CD4-positive, alpha-beta T cell (primary cell): ENCODE measurements around the gene POLRMT. TPM values are rescaled to one million over a fixed set of nuclear protein-coding genes. Genes with fewer than 3 reads are reported as not detected.

Source experiments
- ATAC-seq: fragments of 200-7000 bp; cut with Tn5 transposase; one replicate; pipeline ENCODE4 v1.10.0; 2022; ENCODE audit warnings: mild to moderate bottlenecking; ENCODE audit not compliant: poor library complexity
- CTCF ChIA-PET: fragments of 350-600 bp; sonication (Branson Sonifier 250); formaldehyde crosslinking; loops from one replicate; lab custom pipeline; 2021; ENCODE audit warnings: antibody characterized with exemption, inconsistent platforms; lab: Charles Lee
- POLR2A ChIA-PET: fragments of 350-600 bp; sonication (Branson Sonifier 250); formaldehyde crosslinking; loops from one replicate; lab custom pipeline; 2021; ENCODE audit warnings: antibody characterized with exemption, inconsistent platforms; lab: Charles Lee
- DNase-seq, 14 experiments: peaks; one replicate each; pipeline ENCODE4 v3.0.0-alpha.2; 2013 to 2020; ENCODE audit warnings: mixed read lengths in 2 of 14
- H3K27ac ChIP-seq, 2 donors: one replicate each; pipeline versions ENCODE4 v1.5.1 to v1.7.0; 2013; ENCODE audit warnings: low read length in 2 of 2, low read depth in 1 of 2, mild to moderate bottlenecking in 1 of 2
- H3K27me3 ChIP-seq, 2 experiments: 1 replicate in 1 of 2; 2 replicates in 1 of 2; pipeline versions ENCODE4 v1.6.1 to v1.7.0; 2013; ENCODE audit warnings: low read length in 2 of 2, control low read depth in 1 of 2, mild to moderate bottlenecking in 1 of 2, moderate library complexity in 1 of 2; ENCODE audit not compliant: insufficient read depth in 2 of 2, control insufficient read depth in 1 of 2
- H3K36me3 ChIP-seq: one replicate; pipeline ENCODE4 v1.6.1; 2013; ENCODE audit warnings: low read length, control low read depth; ENCODE audit not compliant: insufficient read depth
- H3K4me1 ChIP-seq: one replicate; pipeline ENCODE4 v1.6.1; 2013; ENCODE audit warnings: low read length, control low read depth; ENCODE audit not compliant: insufficient read depth
- H3K4me3 ChIP-seq: one replicate; pipeline ENCODE4 v1.5.1; 2013; ENCODE audit warnings: mild to moderate bottlenecking, low read length, moderate library complexity
- H3K9me3 ChIP-seq, 2 experiments: 1 replicate in 1 of 2; 2 replicates in 1 of 2; pipeline versions ENCODE4 v1.6.1 to v1.7.0; 2013; ENCODE audit warnings: low read length in 2 of 2, mild to moderate bottlenecking in 2 of 2, control low read depth in 1 of 2, moderate library complexity in 1 of 2; ENCODE audit not compliant: control insufficient read depth in 1 of 2, insufficient read depth in 1 of 2
- H3K27ac Mint-ChIP-seq: one replicate; pipeline ENCODE4 v1.8.0; 2020; ENCODE audit warnings: mixed read lengths
- H3K27me3 Mint-ChIP-seq: one replicate; pipeline ENCODE4 v1.8.0; 2021; ENCODE audit warnings: mixed read lengths
- H3K36me3 Mint-ChIP-seq: one replicate; pipeline ENCODE4 v1.8.0; 2021; ENCODE audit warnings: low read depth, mixed read lengths
- H3K4me1 Mint-ChIP-seq: one replicate; pipeline ENCODE4 v1.8.0; 2021; ENCODE audit warnings: low read depth, mixed read lengths
- H3K4me3 Mint-ChIP-seq: one replicate; pipeline ENCODE4 v1.8.0; 2020; ENCODE audit warnings: mild to moderate bottlenecking, mixed read lengths
- H3K9me3 Mint-ChIP-seq: one replicate; pipeline ENCODE4 v1.8.0; 2020; ENCODE audit warnings: mixed read lengths
- intact Hi-C, 2 experiments: fragments of 100-400 bp; cut with DNase I in 1 of 2; cut with micrococcal nuclease in 1 of 2; formaldehyde crosslinking; loops; one replicate each; pipeline versions ENCODE4 v1.15.1 to v1.9.0; 2023 to 2025; cut with DNase I, micrococcal nuclease
- total RNA-seq, 174 experiments: library from RNA in 2 of 174; stranded (reverse) in 2 of 174; gene quantifications; one replicate each; pipeline ENCODE4 v1.2.3 and lab custom pipeline; 2021 to 2026
- TF ChIP-seq, protein P1 (sequence below): fragments of 200-600 bp; IDR thresholded peaks from one replicate; pipeline ENCODE4 v1.8.0; 2022; ENCODE audit warnings: antibody characterized with exemption, mild to moderate bottlenecking

Gene POLRMT
- total RNA-seq, 2 experiments from 2014 or later = 54.4 to 56.2 TPM

DNA sequence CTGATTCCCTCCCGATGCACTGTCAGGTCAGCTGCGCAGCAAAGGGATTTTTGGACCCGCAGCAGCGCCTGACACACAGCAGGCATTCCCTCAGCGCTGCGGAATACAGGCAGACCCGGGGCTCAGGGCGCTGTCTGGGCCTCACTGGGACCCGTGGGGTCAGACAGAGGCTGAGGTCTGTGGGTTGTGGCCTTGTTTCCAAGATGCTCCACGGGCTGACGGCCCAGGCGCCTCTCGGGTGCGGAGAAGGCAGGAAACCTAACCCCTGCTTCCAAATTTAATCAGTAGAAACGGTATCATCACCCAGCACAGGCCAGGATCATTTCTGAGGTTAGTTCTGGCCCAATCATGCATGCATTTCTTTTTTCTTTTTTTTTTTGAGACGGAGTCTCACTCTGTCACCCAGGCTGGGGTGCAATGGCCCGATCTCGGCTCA lies 30.4 kb upstream of the POLRMT start:
- Mint-ChIP-seq H3K4me3 (peak overlapping the region; percentile 93), H3K36me3 (peaks cover 31% of the 10 kb centered on the region), H3K4me1 (peaks cover 36% of the 10 kb centered on the region), H3K27ac (peak overlapping the region; percentile 95), H3K27me3 (no peaks in the 10 kb centered on the region), H3K9me3 (no peaks in the 10 kb centered on the region)
- ChIA-PET CTCF (interaction anchor here (1.5 to 1.8 kb wide), 4 partner anchors 17 to 153 kb away, joined by 4 to 14 read pairs (median 6); no protein-coding TSS in a partner anchor), POLR2A (interaction anchor here (0.7 to 1.6 kb wide), 13 partner anchors 16 to 606 kb away, joined by 3 to 45 read pairs (median 5); partner anchors contain the start of genes CDC34, CIRBP, MED16 and POLRMT)
- TF ChIP-seq, protein P1, sequence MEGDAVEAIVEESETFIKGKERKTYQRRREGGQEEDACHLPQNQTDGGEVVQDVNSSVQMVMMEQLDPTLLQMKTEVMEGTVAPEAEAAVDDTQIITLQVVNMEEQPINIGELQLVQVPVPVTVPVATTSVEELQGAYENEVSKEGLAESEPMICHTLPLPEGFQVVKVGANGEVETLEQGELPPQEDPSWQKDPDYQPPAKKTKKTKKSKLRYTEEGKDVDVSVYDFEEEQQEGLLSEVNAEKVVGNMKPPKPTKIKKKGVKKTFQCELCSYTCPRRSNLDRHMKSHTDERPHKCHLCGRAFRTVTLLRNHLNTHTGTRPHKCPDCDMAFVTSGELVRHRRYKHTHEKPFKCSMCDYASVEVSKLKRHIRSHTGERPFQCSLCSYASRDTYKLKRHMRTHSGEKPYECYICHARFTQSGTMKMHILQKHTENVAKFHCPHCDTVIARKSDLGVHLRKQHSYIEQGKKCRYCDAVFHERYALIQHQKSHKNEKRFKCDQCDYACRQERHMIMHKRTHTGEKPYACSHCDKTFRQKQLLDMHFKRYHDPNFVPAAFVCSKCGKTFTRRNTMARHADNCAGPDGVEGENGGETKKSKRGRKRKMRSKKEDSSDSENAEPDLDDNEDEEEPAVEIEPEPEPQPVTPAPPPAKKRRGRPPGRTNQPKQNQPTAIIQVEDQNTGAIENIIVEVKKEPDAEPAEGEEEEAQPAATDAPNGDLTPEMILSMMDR = no peak
- Histone ChIP-seq H3K4me3 (peak overlapping the region; percentile 51), H3K9me3 (no peaks in the 10 kb centered on the region), H3K36me3 (peaks cover 7% of the 10 kb centered on the region), H3K4me1 (peaks cover 53% of the 10 kb centered on the region), H3K27me3 (no peaks in the 10 kb centered on the region), H3K27ac (peak overlapping the region; percentile 66 to 78)
- intact Hi-C loops = loop anchor here (1.0 to 5.0 kb wide), 8 partner anchors 17 to 134 kb away; partner anchors contain the start of genes BSG (in 2 of the 2), PTBP1 (in 2 of the 2), CDC34 (in 1 of the 2) and HCN2 (in 1 of the 2)
- DNase-seq = no peak
- no peak for ATAC-seq

DNA sequence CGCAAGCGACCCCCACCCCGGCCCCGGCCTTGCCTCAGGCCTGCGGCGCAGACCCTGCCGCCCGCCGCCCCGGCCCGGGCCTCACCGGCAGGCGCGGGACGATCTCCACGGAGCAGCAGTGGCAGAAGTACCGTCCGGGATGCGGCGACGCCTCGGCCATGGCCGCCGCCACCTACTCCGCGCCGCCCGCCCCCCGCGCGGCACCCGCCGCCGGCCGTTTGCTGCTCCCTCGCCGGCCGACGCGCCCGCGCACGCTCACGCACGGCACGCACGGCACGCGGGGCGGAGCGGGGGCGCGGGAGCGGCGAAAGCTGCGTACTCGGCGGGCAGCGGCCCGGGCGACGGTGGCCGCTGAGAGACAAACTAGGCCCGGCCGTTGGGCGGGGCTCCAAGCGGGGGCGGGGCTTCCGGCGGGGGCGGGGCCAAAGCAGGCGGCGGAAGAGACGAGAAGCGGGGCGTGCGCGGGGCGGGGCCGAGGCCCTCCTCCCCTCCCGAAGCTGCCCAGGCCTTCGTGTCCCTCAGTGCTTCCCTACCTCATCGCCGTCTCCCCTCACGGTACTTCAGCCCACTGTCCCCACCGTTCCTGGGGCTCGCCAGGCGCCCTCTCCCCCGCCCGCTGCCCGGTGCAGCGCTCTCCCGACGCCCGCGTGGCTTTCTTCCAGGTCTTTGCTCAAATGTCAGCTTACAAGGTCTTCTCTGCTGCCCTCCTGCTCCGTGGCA lies 29.8 kb upstream of the POLRMT start, which contains the start of gene RNF126:
Gene RNF126, minus strand, starts transcription at position 253 of the 720 bp plus-strand sequence. Its CDS starts 93 bp downstream, at position 160.
- CTCF ChIA-PET = interaction anchor here (1.5 to 1.8 kb wide), 4 partner anchors 17 to 152 kb away, joined by 4 to 14 read pairs (median 6); no protein-coding TSS in a partner anchor
- Mint-ChIP-seq H3K9me3 (no peaks in the 10 kb centered on the region), H3K36me3 (peaks cover 31% of the 10 kb centered on the region), H3K4me3 (peak within 1 kb of the TSS; percentile 97), H3K27ac (peak within 1 kb of the TSS; percentile 97), H3K27me3 (no peaks in the 10 kb centered on the region), H3K4me1 (peaks cover 40% of the 10 kb centered on the region)
- Histone ChIP-seq H3K4me3 (peak within 1 kb of the TSS; percentile 97), H3K9me3 (no peaks in the 10 kb centered on the region), H3K36me3 (peaks cover 13% of the 10 kb centered on the region), H3K27ac (peak within 1 kb of the TSS; percentile 92 to 97), H3K4me1 (peaks cover 59% of the 10 kb centered on the region), H3K27me3 (no peaks in the 10 kb centered on the region)
- TF ChIP-seq, protein P1 = no peak
- DNase-seq (peak; percentile 84 to 98 (median 95)), ATAC-seq (peak; percentile 33)
- POLR2A ChIA-PET = interaction anchor here (0.7 to 1.6 kb wide), 13 partner anchors 16 to 606 kb away, joined by 3 to 45 read pairs (median 5); partner anchors contain the start of genes CDC34, CIRBP, MED16 and POLRMT
- intact Hi-C loops = loop anchor here (1.0 to 5.0 kb wide), 9 partner anchors 17 to 157 kb away; partner anchors contain the start of genes BSG (in 2 of the 2), PTBP1 (in 2 of the 2), CDC34 (in 1 of the 2) and HCN2 (in 1 of the 2)
